AG04450 (cell line): ENCODE data around the gene ATXN1. TPM values are rescaled to one million over a fixed set of nuclear protein-coding genes. Genes with fewer than 3 reads are reported as not detected.

Experiments
- CTCF ChIA-PET: fragments of 300-600, 350-600 bp; formaldehyde crosslinking; extraction: SDS; loops from one replicate; lab custom pipeline; 2022; ENCODE audit warnings: antibody characterized with exemption, inconsistent platforms; lab: Charles Lee
- POLR2A ChIA-PET: fragments of 350-600 bp; formaldehyde crosslinking; extraction: SDS; loops from one replicate; lab custom pipeline; 2021; ENCODE audit warnings: antibody characterized with exemption, inconsistent platforms; lab: Yijun Ruan, JAX
- DNase-seq: peaks from one replicate; pipeline ENCODE4 v3.0.0-alpha.2; 2011; ENCODE audit warnings: low read depth, low spot score
- H3K27ac ChIP-seq: one replicate; pipeline ENCODE4 v1.5.1; 2012; ENCODE audit warnings: low read depth, low read length, control low read depth
- H3K27me3 ChIP-seq: one replicate; pipeline ENCODE4 v1.6.0; 2012; ENCODE audit warnings: low read length; ENCODE audit not compliant: control insufficient read depth, insufficient read depth
- H3K4me3 ChIP-seq: 2 replicates; pipeline ENCODE4 v1.5.1; 2011; ENCODE audit warnings: mild to moderate bottlenecking, low read depth, low read length, control low read depth
- H3K9me3 ChIP-seq: 2 replicates; pipeline ENCODE4 v1.5.1; 2012; ENCODE audit warnings: low read length; ENCODE audit not compliant: control insufficient read depth, insufficient read depth
- CTCF ChIP-seq: IDR thresholded peaks from 2 replicates; pipeline ENCODE4 v1.5.1; 2011; ENCODE audit warnings: low read depth, low read length, control low read depth, inconsistent platforms
- polyA plus RNA-seq: library from polyadenylated mRNA; depleted of rRNA; stranded (reverse); fragments of >200 nt; gene quantifications from 2 replicates; pipeline ENCODE4 v1.2.3, GENCODE V29; 2011

ATXN1 gene
- polyA plus RNA-seq, 1 experiment, result 12.6 TPM

- Histone ChIP-seq H3K27ac (no peak overlapping the region), H3K4me3 (no peak overlapping the region), H3K9me3 (no peaks in the 10 kb centered on the region), H3K27me3 (no peaks in the 10 kb centered on the region)
- no peak for TF ChIP-seq CTCF
- no peak for DNase-seq
- ChIA-PET POLR2A (no interaction called here), CTCF (interaction anchor here (1.0 to 1.4 kb wide), 4 partner anchors 11 to 181 kb away, joined by 3 to 7 read pairs (median 3); no protein-coding TSS in a partner anchor)
Observed at GRCh38 chr6:16783952-16784565, 22.8 kb upstream of the ATXN1 start.

GRCh38 chr6:16783509-16783908, 22.2 kb upstream of the ATXN1 start:
- POLR2A ChIA-PET, result no interaction called here
- Histone ChIP-seq H3K9me3 (no peaks in the 10 kb centered on the region), H3K4me3 (no peak overlapping the region), H3K27ac (no peak overlapping the region), H3K27me3 (no peaks in the 10 kb centered on the region)
- DNase-seq, result no peak
- CTCF ChIA-PET, result interaction anchor here (0.5 to 1.4 kb wide), 4 partner anchors 13 to 655 kb away, joined by 3 to 8 read pairs (median 5); partner anchors contain the start of gene MYLIP
- TF ChIP-seq CTCF, result no peak

- Histone ChIP-seq H3K9me3 (peaks cover 3% of the 10 kb centered on the region; the same call in 1 of the 2 replicates), H3K4me3 (no peak overlapping the region), H3K27ac (no peak overlapping the region), H3K27me3 (no peaks in the 10 kb centered on the region)
- no peak for TF ChIP-seq CTCF
- ChIA-PET CTCF (interaction anchor here (0.6 to 1.1 kb wide), 4 partner anchors 10 to 19 kb away, joined by 3 to 6 read pairs (median 3); no protein-coding TSS in a partner anchor), POLR2A (no interaction called here)
- DNase-seq, result no peak
Observed at GRCh38 chr6:16782278-16782677, 21.0 kb upstream of the ATXN1 start.

GRCh38 chr6:16781348-16782169, 20.3 kb upstream of the ATXN1 start:
- CTCF ChIA-PET, result interaction anchor here (0.6 to 1.1 kb wide), 4 partner anchors 10 to 18 kb away, joined by 3 to 6 read pairs (median 3); no protein-coding TSS in a partner anchor
- H3K27me3 ChIP-seq, result no peaks in the 10 kb centered on the region
- no peak overlapping the region for H3K4me3 ChIP-seq
- POLR2A ChIA-PET, result no interaction called here
- H3K9me3 ChIP-seq, result peaks cover 3% of the 10 kb centered on the region; the same call in 1 of the 2 replicates
- DNase-seq, result no peak
- no peak for TF ChIP-seq CTCF
- H3K27ac ChIP-seq, result no peak overlapping the region

- DNase-seq, result no peak
- Histone ChIP-seq H3K9me3 (peaks cover 3% of the 10 kb centered on the region; the same call in 1 of the 2 replicates), H3K27me3 (no peaks in the 10 kb centered on the region), H3K4me3 (no peak overlapping the region), H3K27ac (no peak overlapping the region)
- POLR2A ChIA-PET, result interaction anchor here (0.6 kb wide), 1 partner anchor 8 kb away, joined by 11 read pairs; no protein-coding TSS in a partner anchor
- TF ChIP-seq CTCF, result no peak
- CTCF ChIA-PET, result interaction anchor here (0.9 to 1.1 kb wide), 2 partner anchors 186 to 308 kb away, joined by 3 to 4 read pairs; no protein-coding TSS in a partner anchor
Observed at GRCh38 chr6:16778521-16778920, 17.3 kb upstream of the ATXN1 start.
